Kidney epithelial cell (primary cell): ENCODE data around the gene ATRIP. TPM values are rescaled to one million over a fixed set of nuclear protein-coding genes. Genes with fewer than 3 reads are reported as not detected.

Experiments used
- DNase-seq: peaks from one replicate; pipeline ENCODE4 v3.0.0-alpha.2; 2010; ENCODE audit warnings: low read depth
- H3K27me3 ChIP-seq: 2 replicates; pipeline ENCODE4 v1.6.0; 2011; ENCODE audit warnings: low read length; ENCODE audit not compliant: control insufficient read depth, insufficient read depth
- H3K36me3 ChIP-seq: 2 replicates; pipeline ENCODE4 v1.5.1; 2011; ENCODE audit warnings: low read length; ENCODE audit not compliant: control insufficient read depth, insufficient read depth
- H3K4me3 ChIP-seq: 2 replicates; pipeline ENCODE4 v1.5.1; 2011; ENCODE audit warnings: low read depth, mild to moderate bottlenecking, control low read depth, low read length
- CTCF ChIP-seq: IDR thresholded peaks from 2 replicates; pipeline ENCODE4 v1.5.1; 2011; ENCODE audit warnings: mild to moderate bottlenecking, moderate library complexity, low read length, control low read depth, inconsistent platforms; ENCODE audit not compliant: insufficient read depth, poor library complexity, severe bottlenecking
- total RNA-seq: library from RNA; depleted of rRNA; stranded (reverse); fragments of >200 nt; gene quantifications from 2 replicates; pipeline ENCODE4 v1.2.3, GENCODE V29; 2015

ATRIP gene
- total RNA-seq, 1 donor from 2014 or later, result 5.7 TPM

- peaks cover 12% of the 10 kb centered on the region for H3K36me3 ChIP-seq
- no peak for DNase-seq
- H3K27me3 ChIP-seq, result no peaks in the 10 kb centered on the region
- TF ChIP-seq CTCF, result no peak
- no peak overlapping the region for H3K4me3 ChIP-seq
Observed at GRCh38 chr3:48405971-48406370, 40.6 kb upstream of the ATRIP start.

GRCh38 chr3:48406443-48407431, 39.8 kb upstream of the ATRIP start:
- Histone ChIP-seq H3K27me3 (no peaks in the 10 kb centered on the region), H3K4me3 (no peak overlapping the region), H3K36me3 (peaks cover 13% of the 10 kb centered on the region)
- no peak for TF ChIP-seq CTCF
- no peak for DNase-seq

- TF ChIP-seq CTCF, result no peak
- no peaks in the 10 kb centered on the region for H3K27me3 ChIP-seq
- peaks cover 14% of the 10 kb centered on the region for H3K36me3 ChIP-seq
- DNase-seq, result no peak
- H3K4me3 ChIP-seq, result no peak overlapping the region
Observed at GRCh38 chr3:48407542-48408099, 38.9 kb upstream of the ATRIP start.

- H3K4me3 ChIP-seq, result no peak overlapping the region
- H3K36me3 ChIP-seq, result peaks cover 14% of the 10 kb centered on the region
- H3K27me3 ChIP-seq, result no peaks in the 10 kb centered on the region
- DNase-seq, result no peak
- peak; percentile 12 for TF ChIP-seq CTCF
Observed at GRCh38 chr3:48408823-48409281, 37.7 kb upstream of the ATRIP start.

GRCh38 chr3:48409291-48410201, 37.0 kb upstream of the ATRIP start:
- Histone ChIP-seq H3K27me3 (no peaks in the 10 kb centered on the region), H3K36me3 (peaks cover 16% of the 10 kb centered on the region), H3K4me3 (no peak overlapping the region)
- DNase-seq, result no peak
- no peak for TF ChIP-seq CTCF
